ENCODE results near the gene CTSH.

CTSH gene

DNA sequence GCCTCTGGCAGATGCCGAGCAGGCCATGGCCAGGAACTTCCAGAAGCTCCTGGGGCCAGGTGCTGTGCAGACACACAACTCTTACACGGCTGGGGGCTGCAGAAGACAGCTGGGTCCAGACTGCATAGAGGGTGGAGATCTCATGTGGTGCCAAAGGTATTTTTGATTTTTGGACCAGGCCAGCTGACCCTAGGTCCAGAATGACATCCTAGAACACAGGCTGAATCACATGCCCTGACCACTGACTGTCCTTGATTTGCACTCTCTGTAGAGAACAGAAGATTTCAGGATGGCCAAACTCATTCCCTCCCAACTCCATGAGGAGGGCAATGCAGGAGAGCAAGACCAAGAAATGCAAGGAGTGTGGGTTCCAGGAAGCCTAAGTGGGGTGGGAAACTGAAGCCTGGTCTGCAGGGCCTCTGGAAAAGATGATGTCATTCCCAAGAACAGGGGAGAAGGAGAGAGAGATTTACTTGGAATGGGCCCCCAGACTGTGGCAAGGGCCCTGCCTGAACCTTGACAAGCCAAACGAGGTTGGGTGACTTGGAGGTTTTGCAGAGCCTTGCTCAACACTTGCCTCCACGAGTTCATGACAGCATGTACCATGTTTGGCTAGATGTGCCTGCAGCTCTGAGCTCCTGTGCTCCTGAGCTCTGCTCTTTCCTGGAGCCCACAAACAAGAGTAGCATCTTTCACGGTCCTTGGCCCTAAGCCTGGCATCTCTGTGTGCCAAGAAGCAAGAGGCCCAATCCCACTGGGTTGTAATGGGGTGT is 38.5 kb upstream of the CTSH start:
- H3K4me3 ChIP-seq (replicated peaks; ENCODE audit: low read depth, low read length) = no peak overlapping the region
- no peak for DNase-seq (ENCODE audit: low read depth)
- TF ChIP-seq CTCF (IDR thresholded peaks at IDR 0.05; ENCODE audit: low read length, missing control alignments) = no peak

DNA sequence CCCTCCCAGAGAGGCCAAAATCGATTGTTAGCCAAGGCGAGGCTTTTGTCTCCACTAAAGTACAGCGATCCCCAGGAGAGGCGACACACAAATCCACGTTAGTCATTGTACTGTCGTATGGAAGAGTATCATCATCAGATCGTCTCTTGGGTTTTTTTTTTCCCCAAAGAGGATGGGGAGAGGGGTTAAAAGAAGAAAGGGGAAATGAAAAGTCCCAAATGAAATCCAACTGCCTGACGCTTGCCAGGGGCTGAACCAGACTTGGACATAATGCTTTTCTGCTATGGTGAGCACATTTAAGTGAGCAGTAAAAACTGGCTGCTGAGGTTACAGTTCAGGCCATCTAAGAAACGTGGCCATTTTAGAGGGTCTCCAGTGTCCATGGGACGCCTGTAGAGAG is 37.9 kb upstream of the CTSH start:
- no peak for TF ChIP-seq CTCF (IDR thresholded peaks at IDR 0.05; ENCODE audit: low read length, missing control alignments)
- no peak overlapping the region for H3K4me3 ChIP-seq (replicated peaks; ENCODE audit: low read depth, low read length)
- DNase-seq (ENCODE audit: low read depth) = no peak

DNA sequence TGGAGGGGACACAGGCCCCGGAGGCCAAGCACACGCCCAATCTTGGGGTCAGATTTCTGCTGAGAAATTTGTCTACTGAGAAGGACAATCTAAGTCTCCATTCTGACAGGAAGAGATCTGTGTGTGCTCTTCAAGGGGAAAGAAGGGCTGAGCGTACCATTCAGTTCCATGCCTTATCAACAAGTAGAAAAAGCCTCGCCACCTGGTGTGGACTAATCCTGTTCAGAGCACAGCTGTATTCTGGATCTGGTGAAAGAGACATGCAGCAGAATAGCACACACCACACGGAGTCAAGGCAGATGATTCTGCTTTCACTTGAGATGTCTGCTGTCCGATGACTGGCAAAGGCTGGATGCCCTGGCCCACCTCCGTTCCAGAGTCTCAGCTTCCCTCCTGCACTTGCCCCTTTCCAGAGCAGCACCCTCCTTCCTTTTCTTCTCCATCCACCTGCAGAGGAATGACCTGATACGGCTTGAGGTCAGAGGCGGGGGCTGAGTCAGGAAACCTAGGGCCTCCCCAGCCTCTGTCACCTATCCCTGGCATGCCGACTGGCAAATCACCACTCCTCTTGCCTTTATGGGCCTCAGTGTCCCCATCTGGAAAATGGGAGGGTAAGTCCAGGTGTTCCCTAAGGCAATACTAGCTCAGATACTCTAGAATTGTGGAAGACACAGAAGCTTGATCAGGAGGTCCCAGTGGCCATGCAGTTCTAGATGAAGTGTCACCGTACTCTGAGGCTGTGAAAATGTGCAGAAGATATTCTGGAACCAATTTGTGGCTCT is 36.9 kb upstream of the CTSH start:
- no peak overlapping the region for H3K4me3 ChIP-seq (replicated peaks; ENCODE audit: low read depth, low read length)
- no peak for DNase-seq (ENCODE audit: low read depth)
- TF ChIP-seq CTCF (IDR thresholded peaks at IDR 0.05; ENCODE audit: low read length, missing control alignments) = no peak

DNA sequence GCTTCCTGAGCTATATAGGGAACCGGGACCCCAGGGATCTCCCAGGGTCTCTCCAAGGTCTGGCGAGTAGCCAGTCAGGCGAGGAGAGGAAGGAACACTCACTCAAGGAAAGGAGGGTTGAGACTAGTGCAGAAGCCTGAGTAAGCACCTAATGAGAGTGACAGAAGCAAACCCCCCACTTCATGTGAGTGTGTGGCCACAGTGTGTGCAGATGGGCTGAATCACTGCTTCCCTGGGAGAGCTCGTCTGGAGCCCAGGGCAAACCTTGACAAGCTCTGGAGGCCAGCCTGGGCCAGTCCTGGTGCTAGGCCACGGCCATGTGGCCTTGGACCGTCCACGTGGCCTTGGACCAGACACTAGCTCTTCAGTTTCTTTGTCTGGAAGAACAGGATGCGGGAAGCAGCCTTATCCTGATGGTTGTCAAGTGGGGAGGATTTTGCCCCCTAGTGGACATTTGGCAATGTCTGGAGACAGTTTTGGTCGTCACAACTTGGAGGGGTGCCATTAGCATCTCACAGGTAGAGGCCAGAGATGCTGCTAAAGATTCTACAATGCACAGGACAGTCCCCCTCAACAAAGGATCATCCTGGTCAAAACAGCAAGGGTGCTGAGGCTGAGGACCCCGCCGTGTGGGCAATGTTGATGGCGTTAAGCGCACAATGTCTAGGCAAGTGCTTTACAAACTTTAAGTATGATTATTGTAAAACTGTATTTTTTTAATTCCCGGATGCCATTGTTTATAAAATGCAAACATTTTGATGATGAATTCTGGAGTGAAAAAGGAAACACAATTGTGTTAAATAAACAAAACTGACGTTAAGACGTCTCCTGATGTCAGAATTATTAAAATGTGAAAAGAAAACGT is 34.8 kb upstream of the CTSH start:
- H3K4me3 ChIP-seq (replicated peaks; ENCODE audit: low read depth, low read length) = no peak overlapping the region
- peak; percentile 84 for DNase-seq (ENCODE audit: low read depth)
- peak; percentile 78 for TF ChIP-seq CTCF (IDR thresholded peaks at IDR 0.05; ENCODE audit: low read length, missing control alignments)

GRCh38 chr15:78978601-78979179 is 33.8 kb upstream of the CTSH start:
- TF ChIP-seq CTCF (IDR thresholded peaks at IDR 0.05; ENCODE audit: low read length, missing control alignments) = no peak
- no peak overlapping the region for H3K4me3 ChIP-seq (replicated peaks; ENCODE audit: low read depth, low read length)
- no peak for DNase-seq (ENCODE audit: low read depth)

- H3K4me3 ChIP-seq (replicated peaks; ENCODE audit: low read depth, low read length) = no peak overlapping the region
- TF ChIP-seq CTCF (IDR thresholded peaks at IDR 0.05; ENCODE audit: low read length, missing control alignments) = no peak
- DNase-seq (ENCODE audit: low read depth) = no peak
These were observed 32.9 kb upstream of the CTSH start for GRCh38 chr15:78977591-78978347.
